ENCODE measurements around the gene TMEM198. TPM values are rescaled to one million over a fixed set of nuclear protein-coding genes. Genes with fewer than 3 reads are reported as not detected.

TMEM198 gene
- total and polyA plus RNA-seq, 9 of the 15 experiments (the other 6 are each of a cell fraction or from before 2014, with no cell fraction given) = 0.03 to 3.8 (median 1.0) TPM

GRCh38 chr2:219560893-219561178, 17.0 kb downstream of the TMEM198 start:
- in situ Hi-C loops (cut with MboI) = no loop called here
- POLR2A ChIA-PET = interaction anchor here (0.6 to 3.6 kb wide), 2 partner anchors 9 to 189 kb away, joined by 3 to 16 read pairs; no protein-coding TSS in a partner anchor

More at GRCh38 chr2:219560893-219561178, 17.0 kb downstream of the TMEM198 start:
- Histone ChIP-seq H3K36me3 (ENCODE audit: control insufficient read depth, insufficient read depth, low read length) (no peaks in the 10 kb centered on the region), H3K27ac (ENCODE audit: extremely low read depth, low read depth, low read length) (no peak overlapping the region), H3K27me3 (ENCODE audit: control insufficient read depth in 2 of 2, insufficient read depth in 2 of 2, low read length in 2 of 2) (peaks cover 0 to 8% of the 10 kb centered on the region in 2 experiments; a peak in 3 of 5 replicates), H3K79me2 (ENCODE audit: control insufficient read depth, insufficient read depth, low read length) (no peaks in the 10 kb centered on the region), H3K4me2 (ENCODE audit: insufficient read depth, low read length) (no peak overlapping the region), H3K4me3 (no peak overlapping the region), H2AFZ (ENCODE audit: low read depth, low read length) (no peak overlapping the region), H3K9ac (ENCODE audit: insufficient read depth in 1 of 2, low read depth in 2 of 2, low read length in 2 of 2) (no peak overlapping the region), H3K4me1 (replicated peaks in 1 of 2; ENCODE audit: control insufficient read depth in 2 of 2, insufficient read depth in 2 of 2, low read length in 2 of 2) (peaks cover 2 to 44% of the 10 kb centered on the region in 2 experiments; a peak in 3 of 5 replicates), H4K20me1 (replicated peaks; ENCODE audit: control insufficient read depth, insufficient read depth, low read length) (no peaks in the 10 kb centered on the region), H3K9me3 (replicated peaks; ENCODE audit: control insufficient read depth, insufficient read depth, low read depth, low read length) (no peaks in the 10 kb centered on the region), H3K9me1 (ENCODE audit: control insufficient read depth, insufficient read depth, low read length) (no peaks in the 10 kb centered on the region)
- peak; percentile 8 for ATAC-seq
- DNase-seq (ENCODE audit: extremely low read depth in 1 of 4, low spot score in 3 of 4) = no peak
- CTCF ChIA-PET (ENCODE audit: low intra/inter-chr PET ratio) = no interaction called here
- no peak for FAIRE-seq
- intact Hi-C loops (cut with micrococcal nuclease) = loop anchor here (5.0 kb wide), 1 partner anchor 36 kb away; the partner anchor contains the start of gene STK11IP
- 40% methylated on average over 3 of the region's 3 CpGs for WGBS (ENCODE audit: insufficient coverage, low coverage, missing lambda C conversion rate)
- no TSS peak for BruUV-seq (replicated peaks)
- TF ChIP-seq NBN (IDR thresholded peaks at IDR 0.05; ENCODE audit: low read depth) (no peak), SMC3 (conservative IDR thresholded peaks at IDR 0.05; ENCODE audit: insufficient read depth, low read depth, low read length) (no peak), ZNF277 (CRISPR knock-in tag; IDR thresholded peaks at IDR 0.05; ENCODE audit: borderline replicate concordance) (no peak), THAP7 (CRISPR knock-in tag; IDR thresholded peaks at IDR 0.05) (no peak), MEIS2 (IDR thresholded peaks at IDR 0.05; ENCODE audit: partially characterized antibody) (no peak), RBM14 (IDR thresholded peaks at IDR 0.05; ENCODE audit: borderline replicate concordance, insufficient read depth, low read depth, low read length) (no peak), SIN3B (IDR thresholded peaks at IDR 0.05; ENCODE audit: low read depth) (no peak), MAX (CRISPR knock-in tag; IDR thresholded peaks at IDR 0.05) (no peak)

All from K562 (cell line).